ENCODE data around the gene ARRB1. TPM values are rescaled to one million over a fixed set of nuclear protein-coding genes. Genes with fewer than 3 reads are reported as not detected.
A peak's percentile ranks its signal among the peaks of the same experiment; 100 is the strongest.

The ARRB1 gene
- total RNA-seq, 1 experiment from 2014 or later, result 24.2 TPM

DNA sequence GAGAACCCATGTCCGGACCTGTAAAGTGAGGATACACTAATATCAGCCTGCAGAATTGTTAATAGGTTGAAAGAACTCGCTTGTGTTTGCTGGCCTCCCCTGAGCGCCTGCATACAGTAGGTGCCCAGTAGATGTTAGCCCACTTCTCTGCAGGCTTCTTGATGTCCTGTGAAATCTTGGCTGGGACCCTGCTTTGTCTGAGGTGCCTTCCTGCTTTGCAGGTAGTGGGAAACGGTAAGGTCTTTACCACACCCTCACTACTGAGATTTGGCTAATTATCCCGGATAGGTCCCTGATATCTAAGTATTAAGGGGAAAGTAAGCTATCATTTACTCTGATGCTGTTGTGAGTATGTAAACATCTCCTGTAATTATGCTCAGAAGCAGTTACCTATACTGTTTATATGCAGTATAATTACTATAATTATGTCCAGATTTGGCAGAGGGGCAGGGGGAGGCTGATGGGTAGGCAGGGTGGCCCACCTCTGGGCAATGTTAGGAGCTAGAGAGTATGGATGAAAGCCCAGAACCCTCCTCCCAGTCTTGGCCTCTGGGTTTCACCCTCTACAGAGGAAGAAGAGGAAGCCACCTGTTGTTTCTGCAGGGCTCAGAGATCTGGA is 1.2 kb upstream of the ARRB1 start:
- Histone ChIP-seq H3K4me1 (ENCODE audit: control insufficient read depth in 1 of 2, insufficient read depth in 2 of 2, low read length in 2 of 2) (peaks cover 19 to 57% of the 10 kb centered on the region in 2 experiments; a peak in 3 of 4 replicates), H3K4me3 (replicated peaks in 1 of 2; ENCODE audit: low read depth in 1 of 2, low read length in 2 of 2) (peak overlapping the region; percentile 60 to 86), H3K4me2 (ENCODE audit: low read length) (peak overlapping the region; percentile 99), H3K36me3 (ENCODE audit: control insufficient read depth in 1 of 2, insufficient read depth in 2 of 2, low read length in 2 of 2) (no peaks in the 10 kb centered on the region), H3K27me3 (ENCODE audit: insufficient read depth, low read length) (no peaks in the 10 kb centered on the region), H3K9me3 (ENCODE audit: control insufficient read depth in 1 of 2, insufficient read depth in 1 of 2, low read depth in 1 of 2, low read length in 2 of 2) (no peaks in the 10 kb centered on the region), H3K9ac (ENCODE audit: low read length) (peak overlapping the region; percentile 85), H4K20me1 (ENCODE audit: insufficient read depth) (no peaks in the 10 kb centered on the region), H3K27ac (ENCODE audit: low read depth, low read length) (peak overlapping the region; percentile 79; the same call in 1 of the 2 replicates), H2AFZ (ENCODE audit: low read depth, low read length, poor library complexity, severe bottlenecking) (no peak overlapping the region), H3K9me2 (ENCODE audit: insufficient read depth) (no peaks in the 10 kb centered on the region), H3K79me2 (ENCODE audit: insufficient read depth, low read length) (peaks cover 11% of the 10 kb centered on the region; the same call in 1 of the 2 replicates)
- TF ChIP-seq JUND (IDR thresholded peaks at IDR 0.05) (no peak), EZH2 (IDR thresholded peaks at IDR 0.05) (no peak), CEBPB (IDR thresholded peaks at IDR 0.05; ENCODE audit: low read depth) (no peak), ELF1 (IDR thresholded peaks at IDR 0.05; ENCODE audit: borderline replicate concordance, low read depth) (no peak), EZH2phosphoT487 (IDR thresholded peaks at IDR 0.05; ENCODE audit: borderline replicate concordance) (no peak), TCF7L2 (IDR thresholded peaks at IDR 0.05; ENCODE audit: borderline replicate concordance, extremely low read depth, insufficient read depth, insufficient read length) (no peak), POLR2AphosphoS5 (IDR thresholded peaks at IDR 0.05; ENCODE audit: low read depth, low read length) (no peak), SRF (IDR thresholded peaks at IDR 0.05; ENCODE audit: low read depth) (no peak), YY1 (IDR thresholded peaks at IDR 0.05; ENCODE audit: extremely low read depth, insufficient replicate concordance, low read depth, low read length) (no peak), RAD21 (IDR thresholded peaks at IDR 0.05; ENCODE audit: low read depth) (no peak), POLR2A (IDR thresholded peaks at IDR 0.05; ENCODE audit: borderline replicate concordance, extremely low read depth, insufficient read depth, insufficient read length) (no peak)
- TF ChIP-seq, protein P1, sequence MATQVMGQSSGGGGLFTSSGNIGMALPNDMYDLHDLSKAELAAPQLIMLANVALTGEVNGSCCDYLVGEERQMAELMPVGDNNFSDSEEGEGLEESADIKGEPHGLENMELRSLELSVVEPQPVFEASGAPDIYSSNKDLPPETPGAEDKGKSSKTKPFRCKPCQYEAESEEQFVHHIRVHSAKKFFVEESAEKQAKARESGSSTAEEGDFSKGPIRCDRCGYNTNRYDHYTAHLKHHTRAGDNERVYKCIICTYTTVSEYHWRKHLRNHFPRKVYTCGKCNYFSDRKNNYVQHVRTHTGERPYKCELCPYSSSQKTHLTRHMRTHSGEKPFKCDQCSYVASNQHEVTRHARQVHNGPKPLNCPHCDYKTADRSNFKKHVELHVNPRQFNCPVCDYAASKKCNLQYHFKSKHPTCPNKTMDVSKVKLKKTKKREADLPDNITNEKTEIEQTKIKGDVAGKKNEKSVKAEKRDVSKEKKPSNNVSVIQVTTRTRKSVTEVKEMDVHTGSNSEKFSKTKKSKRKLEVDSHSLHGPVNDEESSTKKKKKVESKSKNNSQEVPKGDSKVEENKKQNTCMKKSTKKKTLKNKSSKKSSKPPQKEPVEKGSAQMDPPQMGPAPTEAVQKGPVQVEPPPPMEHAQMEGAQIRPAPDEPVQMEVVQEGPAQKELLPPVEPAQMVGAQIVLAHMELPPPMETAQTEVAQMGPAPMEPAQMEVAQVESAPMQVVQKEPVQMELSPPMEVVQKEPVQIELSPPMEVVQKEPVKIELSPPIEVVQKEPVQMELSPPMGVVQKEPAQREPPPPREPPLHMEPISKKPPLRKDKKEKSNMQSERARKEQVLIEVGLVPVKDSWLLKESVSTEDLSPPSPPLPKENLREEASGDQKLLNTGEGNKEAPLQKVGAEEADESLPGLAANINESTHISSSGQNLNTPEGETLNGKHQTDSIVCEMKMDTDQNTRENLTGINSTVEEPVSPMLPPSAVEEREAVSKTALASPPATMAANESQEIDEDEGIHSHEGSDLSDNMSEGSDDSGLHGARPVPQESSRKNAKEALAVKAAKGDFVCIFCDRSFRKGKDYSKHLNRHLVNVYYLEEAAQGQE (IDR thresholded peaks at IDR 0.05; ENCODE audit: low read depth), result no peak
- TF ChIP-seq, protein P2, sequence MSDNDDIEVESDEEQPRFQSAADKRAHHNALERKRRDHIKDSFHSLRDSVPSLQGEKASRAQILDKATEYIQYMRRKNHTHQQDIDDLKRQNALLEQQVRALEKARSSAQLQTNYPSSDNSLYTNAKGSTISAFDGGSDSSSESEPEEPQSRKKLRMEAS (IDR thresholded peaks at IDR 0.05), result no peak
- TF ChIP-seq, protein P3, sequence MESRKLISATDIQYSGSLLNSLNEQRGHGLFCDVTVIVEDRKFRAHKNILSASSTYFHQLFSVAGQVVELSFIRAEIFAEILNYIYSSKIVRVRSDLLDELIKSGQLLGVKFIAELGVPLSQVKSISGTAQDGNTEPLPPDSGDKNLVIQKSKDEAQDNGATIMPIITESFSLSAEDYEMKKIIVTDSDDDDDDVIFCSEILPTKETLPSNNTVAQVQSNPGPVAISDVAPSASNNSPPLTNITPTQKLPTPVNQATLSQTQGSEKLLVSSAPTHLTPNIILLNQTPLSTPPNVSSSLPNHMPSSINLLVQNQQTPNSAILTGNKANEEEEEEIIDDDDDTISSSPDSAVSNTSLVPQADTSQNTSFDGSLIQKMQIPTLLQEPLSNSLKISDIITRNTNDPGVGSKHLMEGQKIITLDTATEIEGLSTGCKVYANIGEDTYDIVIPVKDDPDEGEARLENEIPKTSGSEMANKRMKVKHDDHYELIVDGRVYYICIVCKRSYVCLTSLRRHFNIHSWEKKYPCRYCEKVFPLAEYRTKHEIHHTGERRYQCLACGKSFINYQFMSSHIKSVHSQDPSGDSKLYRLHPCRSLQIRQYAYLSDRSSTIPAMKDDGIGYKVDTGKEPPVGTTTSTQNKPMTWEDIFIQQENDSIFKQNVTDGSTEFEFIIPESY (IDR thresholded peaks at IDR 0.05; ENCODE audit: extremely low read depth, insufficient replicate concordance, low read length), result no peak
- ATAC-seq (no peak), DNase-seq (ENCODE audit: low read depth, low spot score) (no peak)
- no TSS peak for BruUV-seq (replicated peaks)
- CTCF ChIA-PET, result no interaction called here
- intact Hi-C loops (cut with micrococcal nuclease), result no loop called here
- POLR2A ChIA-PET, result no interaction called here
- RAD21 ChIA-PET (ENCODE audit: low non-redundant PET in 1 of 2, low total read pairs in 2 of 2, uncharacterized antibody in 2 of 2, unreplicated experiment in 2 of 2), result no interaction called here
